Liver (tissue), 9 donors: Measurements from ENCODE around the gene CELF5. TPM values are rescaled to one million over a fixed set of nuclear protein-coding genes. Genes with fewer than 3 reads are reported as not detected.

Experiments used
- DNase-seq: peaks from one replicate; pipeline ENCODE4 v3.0.0-alpha.2; 2017; ENCODE audit warnings: low spot score
- H3K27ac ChIP-seq, 2 donors: one replicate each; pipeline ENCODE4 v1.7.0; 2013; ENCODE audit warnings: inconsistent platforms in 2 of 2, low read length in 2 of 2, control low read depth in 1 of 2, low read depth in 1 of 2, mild to moderate bottlenecking in 1 of 2
- H3K27me3 ChIP-seq, 4 donors: one replicate each; pipeline versions ENCODE4 v1.6.1 to v1.7.0; 2013; ENCODE audit warnings: low read length in 3 of 4, inconsistent platforms in 1 of 4, mild to moderate bottlenecking in 1 of 4, moderate library complexity in 1 of 4; ENCODE audit not compliant: control insufficient read depth in 4 of 4, insufficient read depth in 4 of 4
- H3K36me3 ChIP-seq, 4 donors: one replicate each; pipeline versions ENCODE4 v1.6.1 to v1.7.0; 2013; ENCODE audit warnings: low read length in 3 of 4, mild to moderate bottlenecking in 3 of 4, low read depth in 1 of 4, moderate library complexity in 1 of 4; ENCODE audit not compliant: control insufficient read depth in 4 of 4, insufficient read depth in 3 of 4
- H3K4me1 ChIP-seq, 4 donors: one replicate each; pipeline versions ENCODE4 v1.6.1 to v1.7.0; 2013; ENCODE audit warnings: low read length in 3 of 4, mild to moderate bottlenecking in 3 of 4, moderate library complexity in 1 of 4; ENCODE audit not compliant: control insufficient read depth in 4 of 4, insufficient read depth in 4 of 4
- H3K4me3 ChIP-seq, 3 donors: one replicate each; pipeline versions ENCODE4 v1.6.1 to v1.7.0; 2013; ENCODE audit warnings: low read length in 3 of 3, control low read depth in 1 of 3, low read depth in 1 of 3, mild to moderate bottlenecking in 1 of 3
- H3K9ac ChIP-seq, 2 donors: one replicate each; pipeline ENCODE4 v1.7.0; 2013; ENCODE audit warnings: low read length in 2 of 2, mild to moderate bottlenecking in 2 of 2, moderate library complexity in 2 of 2, control low read depth in 1 of 2, low read depth in 1 of 2
- H3K9me3 ChIP-seq, 4 donors: one replicate each; pipeline versions ENCODE4 v1.6.1 to v1.7.0; 2013; ENCODE audit warnings: low read length in 3 of 4; ENCODE audit not compliant: control insufficient read depth in 4 of 4
- EGR1 ChIP-seq, 2 donors: IDR thresholded peaks; 2 replicates each; pipeline ENCODE4 v1.6.1; 2016 to 2018; ENCODE audit warnings: antibody characterized with exemption in 2 of 2, low read depth in 2 of 2
- FOXA1 ChIP-seq: IDR thresholded peaks from 2 replicates; pipeline ENCODE4 v1.6.1; 2016; ENCODE audit warnings: antibody characterized with exemption
- GABPA ChIP-seq, 2 donors: IDR thresholded peaks in 1 of 2; conservative IDR thresholded peaks in 1 of 2; 2 replicates each; pipeline ENCODE4 v1.6.1; 2016; ENCODE audit warnings: antibody characterized with exemption in 2 of 2, mild to moderate bottlenecking in 1 of 2, moderate library complexity in 1 of 2
- HNF4A ChIP-seq, 2 donors: conservative IDR thresholded peaks; 2 replicates each; pipeline ENCODE4 v1.6.1; 2016; ENCODE audit warnings: antibody characterized with exemption in 2 of 2, mild to moderate bottlenecking in 2 of 2
- HNF4G ChIP-seq: IDR thresholded peaks from 2 replicates; pipeline ENCODE4 v1.6.1; 2016; ENCODE audit warnings: antibody characterized with exemption
- NR2F2 ChIP-seq: IDR thresholded peaks from 2 replicates; pipeline ENCODE4 v1.6.1; 2016; ENCODE audit warnings: antibody characterized with exemption
- RAD21 ChIP-seq, 2 donors: IDR thresholded peaks; 2 replicates each; pipeline ENCODE4 v1.6.1; 2016; ENCODE audit warnings: antibody characterized with exemption in 2 of 2, mild to moderate bottlenecking in 2 of 2
- RXRA ChIP-seq, 2 donors: IDR thresholded peaks; 2 replicates each; pipeline ENCODE4 v1.6.1; 2017 to 2018; ENCODE audit warnings: antibody characterized with exemption in 2 of 2, mild to moderate bottlenecking in 1 of 2
- SP1 ChIP-seq: IDR thresholded peaks from 2 replicates; pipeline ENCODE4 v1.6.1; 2018; ENCODE audit warnings: antibody characterized with exemption, mild to moderate bottlenecking
- TAF1 ChIP-seq: conservative IDR thresholded peaks from 2 replicates; pipeline ENCODE4 v1.6.1; 2016; ENCODE audit warnings: antibody characterized with exemption, mild to moderate bottlenecking
- YY1 ChIP-seq: IDR thresholded peaks from 2 replicates; pipeline ENCODE4 v1.6.1; 2016; ENCODE audit warnings: antibody characterized with exemption, mild to moderate bottlenecking
- WGBS: extraction: QIAGEN DNeasy Blood & Tissue Kit; methylation state at CpG from one replicate; pipeline ENCODE4 v1.1.7; 2013; 5-methylcytosine and 5-hydroxymethylcytosine counted together
- polyA plus RNA-seq, 2 donors: library from polyadenylated mRNA; stranded (reverse) in 1 of 2; unstranded in 1 of 2; fragments of 200-250 nt in 1 of 2; fragments of >200 nt in 1 of 2; fragmentation: Nextera tagmentation in 1 of 2; extraction: Ambion mirVana in 1 of 2; gene quantifications; one replicate each; pipeline versions ENCODE4 v1.2.1 to v1.2.3, GENCODE V29; 2013 to 2015
- total RNA-seq, 2 donors: library from RNA; depleted of rRNA; stranded (reverse); fragments of >200 nt; gene quantifications; one replicate each; pipeline ENCODE4 v1.2.3, GENCODE V29; 2014
- TF ChIP-seq, protein P1 (sequence below): IDR thresholded peaks from 2 replicates; pipeline ENCODE4 v1.6.1; 2016; ENCODE audit warnings: antibody characterized with exemption, mild to moderate bottlenecking
- TF ChIP-seq, protein P2 (sequence below): IDR thresholded peaks from 2 replicates; pipeline ENCODE4 v1.6.1; 2016; ENCODE audit warnings: antibody characterized with exemption
- TF ChIP-seq, protein P3 (sequence below): fragments of 150-350 bp; IDR thresholded peaks from 2 replicates; pipeline ENCODE4 v1.5.1; 2017; ENCODE audit warnings: improper control_type of control experiment, low read depth, low read length; ENCODE audit not compliant: missing input control
- TF ChIP-seq, protein P4 (sequence below): IDR thresholded peaks from 2 replicates; pipeline ENCODE4 v1.6.1; 2016; ENCODE audit warnings: antibody characterized with exemption
- donor health status: healthy.
- donor health status: healthy.
- donor health status: healthy.
- donor health status: healthy.
- donor health status: healthy.

CELF5 gene
- total and polyA plus RNA-seq, 4 donors, result 0.06 to 0.50 (median 0.26) TPM

DNA sequence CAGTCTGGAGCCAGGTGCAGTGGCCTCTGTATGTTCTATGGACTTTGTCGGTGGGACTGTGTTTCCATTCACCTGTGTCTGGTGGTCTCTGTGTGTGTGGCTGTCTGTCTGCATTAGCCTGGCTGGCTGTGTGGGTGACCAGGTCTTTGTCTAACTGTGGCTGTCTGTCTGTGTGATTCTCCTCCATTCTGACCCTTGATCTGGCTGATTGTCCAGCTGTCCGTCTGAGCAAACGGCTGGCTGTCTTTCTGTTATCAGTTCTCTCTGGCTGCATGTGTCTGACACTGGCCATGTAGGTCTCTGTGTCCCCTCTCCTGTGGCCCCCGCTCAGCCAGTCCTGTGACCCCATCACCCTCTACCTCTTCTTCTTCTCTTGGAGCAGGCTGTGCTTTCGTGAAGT is 53.2 kb downstream of the CELF5 start:
- H3K27me3 ChIP-seq, result peaks cover 0 to 2% (median 0%) of the 10 kb centered on the region in 4 donors
- H3K4me3 ChIP-seq, result no peak overlapping the region
- no peak for DNase-seq
- peaks cover 0 to 3% (median 3%) of the 10 kb centered on the region in 4 donors for H3K9me3 ChIP-seq
- H3K4me1 ChIP-seq, result peaks cover 0 to 3% (median 3%) of the 10 kb centered on the region in 4 donors
- no peak overlapping the region for H3K9ac ChIP-seq
- H3K36me3 ChIP-seq, result no peaks in the 10 kb centered on the region
- H3K27ac ChIP-seq, result no peak overlapping the region
- no peak for TF ChIP-seq FOXA1
- TF ChIP-seq, protein P1, sequence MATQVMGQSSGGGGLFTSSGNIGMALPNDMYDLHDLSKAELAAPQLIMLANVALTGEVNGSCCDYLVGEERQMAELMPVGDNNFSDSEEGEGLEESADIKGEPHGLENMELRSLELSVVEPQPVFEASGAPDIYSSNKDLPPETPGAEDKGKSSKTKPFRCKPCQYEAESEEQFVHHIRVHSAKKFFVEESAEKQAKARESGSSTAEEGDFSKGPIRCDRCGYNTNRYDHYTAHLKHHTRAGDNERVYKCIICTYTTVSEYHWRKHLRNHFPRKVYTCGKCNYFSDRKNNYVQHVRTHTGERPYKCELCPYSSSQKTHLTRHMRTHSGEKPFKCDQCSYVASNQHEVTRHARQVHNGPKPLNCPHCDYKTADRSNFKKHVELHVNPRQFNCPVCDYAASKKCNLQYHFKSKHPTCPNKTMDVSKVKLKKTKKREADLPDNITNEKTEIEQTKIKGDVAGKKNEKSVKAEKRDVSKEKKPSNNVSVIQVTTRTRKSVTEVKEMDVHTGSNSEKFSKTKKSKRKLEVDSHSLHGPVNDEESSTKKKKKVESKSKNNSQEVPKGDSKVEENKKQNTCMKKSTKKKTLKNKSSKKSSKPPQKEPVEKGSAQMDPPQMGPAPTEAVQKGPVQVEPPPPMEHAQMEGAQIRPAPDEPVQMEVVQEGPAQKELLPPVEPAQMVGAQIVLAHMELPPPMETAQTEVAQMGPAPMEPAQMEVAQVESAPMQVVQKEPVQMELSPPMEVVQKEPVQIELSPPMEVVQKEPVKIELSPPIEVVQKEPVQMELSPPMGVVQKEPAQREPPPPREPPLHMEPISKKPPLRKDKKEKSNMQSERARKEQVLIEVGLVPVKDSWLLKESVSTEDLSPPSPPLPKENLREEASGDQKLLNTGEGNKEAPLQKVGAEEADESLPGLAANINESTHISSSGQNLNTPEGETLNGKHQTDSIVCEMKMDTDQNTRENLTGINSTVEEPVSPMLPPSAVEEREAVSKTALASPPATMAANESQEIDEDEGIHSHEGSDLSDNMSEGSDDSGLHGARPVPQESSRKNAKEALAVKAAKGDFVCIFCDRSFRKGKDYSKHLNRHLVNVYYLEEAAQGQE, result no peak
- TF ChIP-seq HNF4A (conservative IDR thresholded peaks at IDR 0.05), result no peak
- no peak for TF ChIP-seq NR2F2
- no peak for TF ChIP-seq EGR1 (IDR thresholded peaks at IDR 0.05; ENCODE audit: low read depth in 2 of 2)
- TF ChIP-seq, protein P2, sequence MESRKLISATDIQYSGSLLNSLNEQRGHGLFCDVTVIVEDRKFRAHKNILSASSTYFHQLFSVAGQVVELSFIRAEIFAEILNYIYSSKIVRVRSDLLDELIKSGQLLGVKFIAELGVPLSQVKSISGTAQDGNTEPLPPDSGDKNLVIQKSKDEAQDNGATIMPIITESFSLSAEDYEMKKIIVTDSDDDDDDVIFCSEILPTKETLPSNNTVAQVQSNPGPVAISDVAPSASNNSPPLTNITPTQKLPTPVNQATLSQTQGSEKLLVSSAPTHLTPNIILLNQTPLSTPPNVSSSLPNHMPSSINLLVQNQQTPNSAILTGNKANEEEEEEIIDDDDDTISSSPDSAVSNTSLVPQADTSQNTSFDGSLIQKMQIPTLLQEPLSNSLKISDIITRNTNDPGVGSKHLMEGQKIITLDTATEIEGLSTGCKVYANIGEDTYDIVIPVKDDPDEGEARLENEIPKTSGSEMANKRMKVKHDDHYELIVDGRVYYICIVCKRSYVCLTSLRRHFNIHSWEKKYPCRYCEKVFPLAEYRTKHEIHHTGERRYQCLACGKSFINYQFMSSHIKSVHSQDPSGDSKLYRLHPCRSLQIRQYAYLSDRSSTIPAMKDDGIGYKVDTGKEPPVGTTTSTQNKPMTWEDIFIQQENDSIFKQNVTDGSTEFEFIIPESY, result no peak
- no peak for TF ChIP-seq HNF4G
- TF ChIP-seq TAF1, result no peak
- no peak for TF ChIP-seq GABPA (IDR thresholded peaks at IDR 0.05 in 1 of 2, conservative IDR thresholded peaks at IDR 0.05 in 1 of 2)
- no peak for TF ChIP-seq RAD21 (IDR thresholded peaks at IDR 0.05)
- TF ChIP-seq, protein P3, sequence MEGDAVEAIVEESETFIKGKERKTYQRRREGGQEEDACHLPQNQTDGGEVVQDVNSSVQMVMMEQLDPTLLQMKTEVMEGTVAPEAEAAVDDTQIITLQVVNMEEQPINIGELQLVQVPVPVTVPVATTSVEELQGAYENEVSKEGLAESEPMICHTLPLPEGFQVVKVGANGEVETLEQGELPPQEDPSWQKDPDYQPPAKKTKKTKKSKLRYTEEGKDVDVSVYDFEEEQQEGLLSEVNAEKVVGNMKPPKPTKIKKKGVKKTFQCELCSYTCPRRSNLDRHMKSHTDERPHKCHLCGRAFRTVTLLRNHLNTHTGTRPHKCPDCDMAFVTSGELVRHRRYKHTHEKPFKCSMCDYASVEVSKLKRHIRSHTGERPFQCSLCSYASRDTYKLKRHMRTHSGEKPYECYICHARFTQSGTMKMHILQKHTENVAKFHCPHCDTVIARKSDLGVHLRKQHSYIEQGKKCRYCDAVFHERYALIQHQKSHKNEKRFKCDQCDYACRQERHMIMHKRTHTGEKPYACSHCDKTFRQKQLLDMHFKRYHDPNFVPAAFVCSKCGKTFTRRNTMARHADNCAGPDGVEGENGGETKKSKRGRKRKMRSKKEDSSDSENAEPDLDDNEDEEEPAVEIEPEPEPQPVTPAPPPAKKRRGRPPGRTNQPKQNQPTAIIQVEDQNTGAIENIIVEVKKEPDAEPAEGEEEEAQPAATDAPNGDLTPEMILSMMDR, result no peak
- no peak for TF ChIP-seq SP1
- TF ChIP-seq RXRA (IDR thresholded peaks at IDR 0.05), result no peak
- TF ChIP-seq YY1, result no peak
- TF ChIP-seq, protein P4, sequence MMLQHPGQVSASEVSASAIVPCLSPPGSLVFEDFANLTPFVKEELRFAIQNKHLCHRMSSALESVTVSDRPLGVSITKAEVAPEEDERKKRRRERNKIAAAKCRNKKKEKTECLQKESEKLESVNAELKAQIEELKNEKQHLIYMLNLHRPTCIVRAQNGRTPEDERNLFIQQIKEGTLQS, result no peak
- 36% methylated on average over 5 of the region's 5 CpGs for WGBS

DNA sequence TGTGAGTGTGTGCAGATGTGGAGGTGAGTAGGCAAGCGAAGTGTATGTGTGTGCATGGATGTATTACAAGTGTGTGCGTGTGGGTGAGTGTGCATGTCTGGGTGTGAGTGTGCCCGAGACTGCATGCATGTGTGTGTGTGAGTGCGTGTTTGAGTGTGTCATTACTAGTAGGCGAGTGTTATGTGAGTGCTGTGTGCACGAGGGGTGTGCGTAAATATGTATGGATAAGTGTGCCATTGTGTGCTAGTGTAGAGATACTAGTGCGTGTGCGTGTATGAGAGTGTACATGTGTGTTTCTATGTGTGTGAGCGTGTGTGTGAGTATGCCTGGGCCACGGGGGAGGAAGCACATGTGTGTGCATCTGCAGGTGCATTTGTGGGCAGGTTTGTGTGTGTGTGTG is 53.8 kb downstream of the CELF5 start:
- no peak overlapping the region for H3K9ac ChIP-seq

More for the DNA sequence above, 53.8 kb downstream of the CELF5 start:
- H3K27me3 ChIP-seq, result peaks cover 0 to 2% (median 0%) of the 10 kb centered on the region in 4 donors
- H3K36me3 ChIP-seq, result no peaks in the 10 kb centered on the region
- WGBS, result 94% methylated on average over 11 of the region's 11 CpGs
- no peak overlapping the region for H3K27ac ChIP-seq
- no peak overlapping the region for H3K4me3 ChIP-seq
- H3K4me1 ChIP-seq, result peaks cover 0 to 3% (median 3%) of the 10 kb centered on the region in 4 donors
- no peak for DNase-seq
- peaks cover 0 to 2% (median 0%) of the 10 kb centered on the region in 4 donors for H3K9me3 ChIP-seq
- TF ChIP-seq HNF4G (no peak), TAF1 (no peak)
